Vagina (tissue), 2 donors: ENCODE measurements around the gene SPG11. TPM values are rescaled to one million over a fixed set of nuclear protein-coding genes. Genes with fewer than 3 reads are reported as not detected.
A peak's percentile ranks its signal among the peaks of the same experiment; 100 is the strongest.

Experiments
- DNase-seq, 2 donors: peaks; one replicate each; pipeline ENCODE4 v3.0.0-alpha.2; 2017; ENCODE audit errors: extremely low spot score in 2 of 2
- H3K27ac ChIP-seq: fragments of 200-600 bp; sonication (generic); one replicate; pipeline ENCODE4 v1.5.1; 2019
- H3K27me3 ChIP-seq: fragments of 200-600 bp; sonication (generic); one replicate; pipeline ENCODE4 v1.5.1; 2019
- H3K36me3 ChIP-seq, 2 donors: fragments of 200-600 bp; sonication (generic); one replicate each; pipeline ENCODE4 v1.5.1; 2017 to 2019
- H3K4me1 ChIP-seq: fragments of 200-600 bp; sonication (generic); one replicate; pipeline ENCODE4 v1.5.1; 2019
- H3K4me3 ChIP-seq, 2 donors: fragments of 200-600 bp; sonication (generic); 1 replicate in 1 of 2; 2 replicates in 1 of 2; pipeline ENCODE4 v1.5.1; 2016 to 2019
- H3K9me3 ChIP-seq: fragments of 200-600 bp; sonication (generic); one replicate; pipeline ENCODE4 v1.5.1; 2019
- CTCF ChIP-seq, 3 experiments: fragments of 450-650 bp in 2 of 3; fragments of 200-600 bp in 1 of 3; sonication (generic) in 1 of 3; IDR thresholded peaks; one replicate each; pipeline ENCODE4 v1.5.1; 2017 to 2019; ENCODE audit warnings: antibody characterized with exemption in 3 of 3, mild to moderate bottlenecking in 2 of 3, moderate library complexity in 2 of 3
- POLR2A ChIP-seq, 2 donors: fragments of 450-650 bp; IDR thresholded peaks; one replicate each; pipeline ENCODE4 v1.6.1; 2017; ENCODE audit warnings: antibody characterized with exemption in 2 of 2, mild to moderate bottlenecking in 2 of 2, moderate library complexity in 2 of 2
- POLR2AphosphoS5 ChIP-seq, 2 donors: sonication (generic); formaldehyde crosslinking; IDR thresholded peaks; one replicate each; pipeline ENCODE4 v1.9.0; 2017; ENCODE audit warnings: antibody characterized with exemption in 2 of 2, mild to moderate bottlenecking in 2 of 2, low read depth in 1 of 2; ENCODE audit not compliant: insufficient read depth in 1 of 2
- intact Hi-C: fragments of 100-400 bp; cut with DNase I; formaldehyde crosslinking; loops from one replicate; pipeline ENCODE4 v1.15.1; 2023
- total RNA-seq: library from RNA; depleted of rRNA; stranded (reverse); fragments of >200 nt; gene quantifications from one replicate; pipeline ENCODE4 v1.2.3, GENCODE V29; 2016

The SPG11 gene
- total RNA-seq = 98.2 TPM

GRCh38 chr15:44663410-44664308, at the start of gene SPG11:
Gene SPG11 (minus strand): TSS chr15:44663662. CDS start chr15:44663647, 15 bp downstream.
- Histone ChIP-seq H3K4me3 (peak within 1 kb of the TSS; percentile 95 to 100), H3K9me3 (no peaks in the 10 kb centered on the region), H3K27me3 (no peaks in the 10 kb centered on the region), H3K36me3 (peaks cover 0 to 5% of the 10 kb centered on the region in 2 donors), H3K27ac (peak within 1 kb of the TSS; percentile 96), H3K4me1 (peaks cover 25% of the 10 kb centered on the region)
- TF ChIP-seq POLR2AphosphoS5 (IDR thresholded peaks at IDR 0.05; ENCODE audit: insufficient read depth in 1 of 2, low read depth in 1 of 2) (peak; percentile 92 to 98), POLR2A (IDR thresholded peaks at IDR 0.05) (peak in 1 of 2 donors; percentile 80), CTCF (IDR thresholded peaks at IDR 0.05) (peak; percentile 55 to 95 (median 82))
- peak in 1 of 2 donors; percentile 96 for DNase-seq
- intact Hi-C loops = loop anchor here (5.0 kb wide), 1 partner anchor 64 kb away; no protein-coding TSS in a partner anchor

- peak overlapping the region; percentile 95 to 99 for H3K4me3 ChIP-seq
- H3K4me1 ChIP-seq = peaks cover 44% of the 10 kb centered on the region
- no peaks in the 10 kb centered on the region for H3K27me3 ChIP-seq
- intact Hi-C loops = no loop called here
- no peak for TF ChIP-seq CTCF (IDR thresholded peaks at IDR 0.05)
- peak in 1 of 2 donors; percentile 53 for TF ChIP-seq POLR2A (IDR thresholded peaks at IDR 0.05)
- TF ChIP-seq POLR2AphosphoS5 (IDR thresholded peaks at IDR 0.05; ENCODE audit: insufficient read depth in 1 of 2, low read depth in 1 of 2) = peak; percentile 55 to 83
- peak overlapping the region; percentile 100 for H3K27ac ChIP-seq
- no peaks in the 10 kb centered on the region for H3K9me3 ChIP-seq
- DNase-seq = no peak
- H3K36me3 ChIP-seq = peaks cover 0 to 27% of the 10 kb centered on the region in 2 donors
Observed at GRCh38 chr15:44712346-44713005, 49.0 kb upstream of the SPG11 start.

- Histone ChIP-seq H3K36me3 (peaks cover 0 to 21% of the 10 kb centered on the region in 2 donors), H3K4me1 (peaks cover 44% of the 10 kb centered on the region), H3K9me3 (no peaks in the 10 kb centered on the region), H3K4me3 (peak overlapping the region; percentile 95 to 99), H3K27ac (peak overlapping the region; percentile 100), H3K27me3 (no peaks in the 10 kb centered on the region)
- intact Hi-C loops = loop anchor here (2.0 kb wide), 1 partner anchor 17 kb away; no protein-coding TSS in a partner anchor
- no peak for DNase-seq
- no peak for TF ChIP-seq POLR2A (IDR thresholded peaks at IDR 0.05)
- TF ChIP-seq POLR2AphosphoS5 (IDR thresholded peaks at IDR 0.05; ENCODE audit: insufficient read depth in 1 of 2, low read depth in 1 of 2) = peak in 1 of 2 donors; percentile 93
Observed at GRCh38 chr15:44711743-44712345, 48.4 kb upstream of the SPG11 start.

GRCh38 chr15:44711096-44711742, 47.8 kb upstream of the SPG11 start, which contains the start of the genes B2M and PATL2:
Gene B2M (plus strand): TSS chr15:44711517. CDS start chr15:44711547, 30 bp downstream.
Gene PATL2 (minus strand): TSS chr15:44711323. CDS start chr15:44676490, 34,833 bp downstream.
- peak; percentile 99 for DNase-seq
- TF ChIP-seq POLR2A (IDR thresholded peaks at IDR 0.05) = peak; percentile 82 to 100
- peak; percentile 98 to 100 for TF ChIP-seq POLR2AphosphoS5 (IDR thresholded peaks at IDR 0.05; ENCODE audit: insufficient read depth in 1 of 2, low read depth in 1 of 2)
- no peak for TF ChIP-seq CTCF (IDR thresholded peaks at IDR 0.05)
- H3K4me1 ChIP-seq = peaks cover 44% of the 10 kb centered on the region
- H3K9me3 ChIP-seq = no peaks in the 10 kb centered on the region
- peak within 1 kb of the TSS; percentile 100 for H3K27ac ChIP-seq
- H3K4me3 ChIP-seq = peak within 1 kb of the TSS; percentile 95 to 99
- no peaks in the 10 kb centered on the region for H3K27me3 ChIP-seq
- intact Hi-C loops = loop anchor here (2.0 kb wide), 1 partner anchor 18 kb away; no protein-coding TSS in a partner anchor
- H3K36me3 ChIP-seq = peaks cover 0 to 15% of the 10 kb centered on the region in 2 donors
